Endometrial microvascular endothelial cells (primary cell): ENCODE results near the gene INPP5A. TPM values are rescaled to one million over a fixed set of nuclear protein-coding genes. Genes with fewer than 3 reads are reported as not detected.

Experiments used
- in situ Hi-C: cut with HindIII; loops from 2 replicates; pipeline ENCODE4 v1.10.0; 2017; ENCODE audit warnings: low sequenced_read_pairs, low pct_unique_long_range_greater_than_20kb; ENCODE audit errors: inconsistent ontology term
- total RNA-seq: library from RNA; depleted of rRNA; stranded (reverse); fragments of >200 nt; gene quantifications from one replicate; pipeline ENCODE4 v1.2.3, GENCODE V29; 2015; ENCODE audit errors: inconsistent ontology term

Gene INPP5A
- total RNA-seq, 1 donor from 2014 or later = 21.1 TPM

DNA sequence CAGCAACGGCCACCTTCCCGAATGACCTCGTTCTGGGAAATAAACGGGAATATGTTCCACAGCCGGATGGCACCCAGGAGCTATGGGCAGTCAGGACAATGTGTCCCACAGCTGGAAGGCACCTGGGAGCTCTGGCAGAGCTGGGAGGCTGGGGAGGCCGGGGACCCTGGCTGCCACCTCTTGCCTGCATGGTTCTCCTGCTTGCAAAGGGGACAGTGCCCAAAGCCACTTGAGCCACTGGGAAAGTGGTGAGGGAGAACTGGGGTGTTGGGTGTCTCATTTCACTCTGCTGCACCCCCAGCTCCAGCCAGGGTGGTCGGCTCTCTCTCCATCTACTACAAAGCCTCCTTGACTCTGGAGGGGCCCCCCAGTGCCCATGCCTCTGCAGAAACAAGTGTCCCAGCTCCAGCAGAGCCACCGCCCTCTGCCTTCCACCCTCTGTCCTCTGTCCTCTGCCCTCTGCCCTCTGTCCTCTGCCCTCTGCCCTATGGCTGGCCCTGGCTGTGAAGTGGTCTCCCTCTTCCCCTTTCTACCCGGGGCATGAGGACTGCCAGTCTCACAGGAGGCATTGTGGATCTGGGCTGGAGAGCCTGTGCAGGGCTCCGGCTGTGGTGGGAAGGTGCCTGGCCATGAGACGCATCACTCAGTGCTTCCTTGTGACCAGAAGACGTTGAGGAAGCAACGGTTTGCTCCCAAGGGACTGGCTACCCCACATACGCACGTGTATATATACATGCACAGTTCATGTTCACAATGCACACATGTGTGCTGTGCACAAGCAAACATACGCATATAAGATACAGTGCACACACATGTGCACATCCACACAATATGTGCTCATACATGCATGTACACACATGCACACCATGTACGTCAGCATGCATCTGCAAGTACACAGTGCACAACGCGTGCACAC is 21.5 kb upstream of the INPP5A start:
- in situ Hi-C loops = no loop called here

DNA sequence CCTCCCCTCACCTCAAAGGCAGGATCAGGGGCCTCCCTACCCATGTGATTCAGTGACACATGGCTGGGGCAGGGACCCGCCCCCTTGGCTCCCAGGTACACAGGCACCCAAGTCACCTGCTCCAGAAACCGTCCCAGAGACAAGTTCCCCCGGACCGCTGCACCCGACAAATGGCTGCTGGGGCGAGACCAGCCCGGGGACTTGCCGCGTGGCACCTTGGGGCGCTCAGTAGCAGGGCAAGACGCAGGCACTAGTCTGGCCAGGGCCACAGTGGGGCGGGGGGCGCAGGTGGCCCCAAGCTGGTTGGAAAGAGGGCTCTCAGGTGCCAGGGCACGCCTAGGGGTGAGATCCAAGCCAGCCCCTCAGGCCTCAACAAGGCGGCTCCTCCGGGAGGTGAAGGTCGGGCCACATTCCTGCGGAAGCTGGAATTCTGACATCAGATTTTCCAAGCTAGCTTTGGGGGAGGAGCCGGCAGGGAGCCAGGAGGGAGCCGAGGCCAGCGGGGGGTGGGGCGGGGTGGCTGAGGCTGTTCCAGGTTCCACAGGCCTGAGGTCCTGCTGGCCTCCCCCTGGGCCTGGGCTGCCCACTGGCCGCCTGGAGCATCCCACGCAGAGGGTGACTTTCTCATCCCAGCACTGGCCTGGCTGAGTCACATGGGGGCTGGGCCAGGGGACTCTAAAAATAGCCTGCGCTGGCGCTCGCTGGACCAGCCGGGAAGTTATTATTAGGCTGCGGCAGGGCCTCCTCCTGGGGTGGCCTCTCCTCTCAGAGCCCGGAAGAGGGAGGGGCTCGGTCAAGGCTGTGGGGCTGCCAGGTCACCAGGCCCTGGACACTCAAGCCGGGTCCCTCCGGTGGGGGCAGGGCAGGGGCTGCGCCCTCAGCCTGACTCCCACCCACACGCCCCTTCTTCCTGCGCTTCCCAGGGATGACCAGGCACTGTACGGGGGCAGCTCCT is 20.5 kb upstream of the INPP5A start:
- in situ Hi-C loops = no loop called here

GRCh38 chr10:132517951-132518521 is 19.6 kb upstream of the INPP5A start:
- in situ Hi-C loops = no loop called here

DNA sequence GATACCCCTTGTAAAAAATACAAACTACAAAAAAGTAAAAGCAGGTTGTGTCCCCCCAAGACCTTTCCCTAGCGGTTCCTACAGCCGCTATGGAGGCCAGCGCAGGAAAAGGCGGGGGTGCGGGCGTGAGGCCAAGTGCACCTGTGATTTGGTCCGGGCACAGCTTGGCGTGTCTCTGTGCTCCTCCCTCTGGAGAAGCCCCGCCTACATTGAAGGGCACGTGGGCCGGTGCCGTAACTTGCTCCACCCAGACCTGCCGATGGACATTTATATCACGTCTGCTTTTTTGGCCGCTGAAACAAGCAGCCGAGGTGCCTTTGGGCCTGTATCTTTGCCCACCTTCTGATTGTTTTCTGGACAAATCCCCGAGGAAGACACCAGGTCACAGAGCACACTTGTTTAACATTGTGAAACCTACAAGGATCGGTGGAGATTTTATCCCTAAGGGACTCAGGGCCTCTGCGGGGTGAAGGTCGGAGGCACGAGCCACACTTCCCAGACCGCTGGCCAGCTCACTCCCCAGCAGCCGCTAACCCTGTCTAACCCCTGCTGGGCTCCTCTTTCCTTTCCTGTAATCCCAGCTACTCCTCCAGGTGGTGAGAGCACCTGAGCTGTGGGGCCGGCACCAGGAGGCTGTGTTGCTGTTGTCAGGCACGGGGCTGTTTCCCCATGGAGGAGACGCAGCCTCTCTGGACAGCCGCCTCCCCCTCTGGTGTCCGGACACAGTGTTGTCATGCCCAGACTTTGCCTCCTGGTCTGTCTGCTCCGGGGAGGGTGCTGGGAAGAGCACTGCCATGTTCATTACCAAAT is 18.8 kb upstream of the INPP5A start:
- in situ Hi-C loops = no loop called here

DNA sequence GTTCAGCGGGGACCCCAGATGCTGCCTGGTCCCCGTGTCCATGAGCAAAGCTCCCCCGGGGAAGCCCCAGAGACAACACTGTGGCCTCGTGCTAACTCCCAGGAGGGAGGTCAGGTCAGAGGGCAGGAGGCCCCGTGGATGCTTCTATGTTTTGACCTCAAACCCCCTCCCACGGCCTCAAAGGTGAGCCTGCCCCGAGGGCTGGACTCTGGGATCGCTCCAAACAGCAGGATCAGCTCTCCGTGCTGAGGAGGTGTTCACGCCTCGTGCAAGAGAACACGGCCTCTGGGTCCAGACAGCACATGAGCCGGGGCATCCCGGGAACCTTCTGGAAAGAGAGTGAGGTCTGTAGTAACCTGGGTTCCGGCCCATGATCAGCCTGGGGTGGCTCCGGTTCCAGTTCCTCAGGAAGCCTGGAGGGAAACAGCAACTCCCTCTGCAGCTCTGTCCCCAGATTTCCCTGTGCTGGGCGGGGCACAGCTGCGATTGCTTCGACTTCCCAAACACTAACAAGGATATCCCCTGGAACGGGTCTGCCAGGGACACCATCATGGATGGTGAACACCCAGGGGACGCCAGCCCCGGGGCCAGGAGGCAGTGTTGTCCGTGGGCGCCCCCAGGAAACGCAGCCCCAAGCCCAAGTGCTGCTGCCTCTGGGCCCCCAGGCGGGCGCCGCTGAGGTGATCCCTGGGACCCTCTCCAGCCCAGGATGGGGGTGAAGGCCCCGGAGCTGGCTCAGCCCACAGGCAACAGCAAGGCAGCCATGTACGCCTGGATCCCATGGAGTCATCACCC is 18.0 kb upstream of the INPP5A start:
- in situ Hi-C loops = loop anchor here (5.0 kb wide), 1 partner anchor 57 kb away; no protein-coding TSS in a partner anchor

- in situ Hi-C loops = loop anchor here (5.0 kb wide), 1 partner anchor 58 kb away; no protein-coding TSS in a partner anchor
Measured at GRCh38 chr10:132520177-132520811, 17.3 kb upstream of the INPP5A start.

- in situ Hi-C loops = loop anchor here (5.0 kb wide), 1 partner anchor 59 kb away; no protein-coding TSS in a partner anchor
Measured at GRCh38 chr10:132521041-132521465, 16.5 kb upstream of the INPP5A start.

GRCh38 chr10:132521466-132522102 is 16.0 kb upstream of the INPP5A start:
- in situ Hi-C loops = loop anchor here (5.0 kb wide), 1 partner anchor 59 kb away; no protein-coding TSS in a partner anchor

- in situ Hi-C loops = loop anchor here (5.0 kb wide), 1 partner anchor 60 kb away; no protein-coding TSS in a partner anchor
Measured at GRCh38 chr10:132522521-132523411, 14.8 kb upstream of the INPP5A start.

DNA sequence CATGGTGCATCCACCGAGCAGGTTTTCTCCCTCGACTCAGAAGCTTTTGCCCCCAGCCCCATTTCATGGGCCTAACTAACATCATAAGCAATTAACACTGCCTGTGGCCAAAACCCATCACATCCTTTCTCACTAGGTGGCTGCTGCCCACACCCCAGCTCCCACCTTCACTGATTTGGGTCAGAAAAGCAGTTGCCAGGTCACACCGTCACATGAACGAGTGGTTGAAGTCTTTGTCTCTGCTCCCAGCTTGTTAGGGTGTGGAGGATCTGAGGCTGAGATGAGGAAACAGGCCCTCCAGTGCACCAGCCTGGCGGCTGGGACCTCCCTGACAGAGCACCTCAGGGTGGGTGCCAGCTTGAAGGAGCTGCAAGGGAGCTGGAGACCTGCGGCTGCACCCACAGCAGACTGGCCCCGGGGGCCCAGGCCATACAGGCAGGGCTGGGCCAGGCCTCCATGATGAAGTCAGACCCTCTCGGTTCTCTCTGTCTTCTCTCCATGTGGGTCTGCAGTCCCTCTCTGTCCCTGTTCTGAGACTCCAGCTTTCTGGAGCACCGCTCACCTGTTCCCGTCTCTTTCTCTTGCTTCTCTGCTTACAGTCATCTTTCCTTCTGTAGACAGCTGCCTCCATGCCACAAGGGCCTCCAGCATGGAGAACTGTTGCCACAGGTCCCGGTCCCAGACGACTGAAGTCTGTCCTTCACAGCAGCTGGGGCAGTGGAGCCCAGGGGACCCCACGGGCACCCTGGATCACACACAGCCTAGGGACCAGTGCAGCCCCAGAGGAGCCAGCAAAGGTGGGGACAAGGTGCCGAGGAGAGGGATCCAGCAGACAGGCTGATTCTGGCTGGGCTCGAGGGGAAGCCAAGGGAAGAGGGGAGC is 13.8 kb upstream of the INPP5A start:
- in situ Hi-C loops = loop anchor here (5.0 kb wide), 1 partner anchor 62 kb away; no protein-coding TSS in a partner anchor

GRCh38 chr10:132524443-132525285 is 12.9 kb upstream of the INPP5A start:
- in situ Hi-C loops = loop anchor here (5.0 kb wide), 1 partner anchor 62 kb away; no protein-coding TSS in a partner anchor

GRCh38 chr10:132526676-132527075 is 10.9 kb upstream of the INPP5A start:
- in situ Hi-C loops = no loop called here

DNA sequence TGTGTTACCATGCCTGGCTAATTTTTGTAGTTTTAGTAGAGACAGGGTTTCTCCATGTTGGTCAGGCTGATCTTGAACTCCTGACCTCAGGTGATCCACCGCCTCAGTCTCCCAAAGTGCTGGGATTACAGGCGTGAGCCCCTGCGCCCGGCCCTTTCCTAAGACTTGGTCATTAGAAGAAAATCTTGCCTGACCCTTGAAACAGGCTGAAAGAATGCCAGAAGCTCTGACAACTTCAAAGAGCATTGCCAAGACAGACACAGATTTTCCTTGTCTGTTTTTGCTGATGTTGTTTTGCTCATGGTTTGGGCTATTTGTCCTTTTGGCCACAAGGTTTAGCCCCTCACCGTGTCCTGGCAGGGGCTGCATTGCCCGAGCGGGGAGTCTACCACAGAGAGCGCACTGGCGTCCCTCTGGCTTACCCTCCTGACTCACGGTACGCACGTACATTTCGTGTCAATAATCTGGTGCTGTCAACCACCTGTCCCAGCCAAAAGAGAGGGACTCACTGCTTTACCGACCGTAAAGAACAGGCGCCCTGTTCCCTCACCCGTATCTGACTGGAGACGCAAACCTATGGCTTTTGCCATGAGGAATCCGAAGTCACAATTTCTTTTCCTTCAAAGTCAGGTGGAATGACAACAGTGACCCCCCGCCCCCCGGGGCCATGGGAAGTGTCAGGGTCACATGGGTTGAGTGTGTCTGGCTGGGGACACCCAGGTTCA is 10.1 kb upstream of the INPP5A start:
- in situ Hi-C loops = no loop called here
